GM23248 (cell line): ENCODE results near the gene PNPLA5. TPM values are rescaled to one million over a fixed set of nuclear protein-coding genes. Genes with fewer than 3 reads are reported as not detected.

Experiments
- DNase-seq: peaks from one replicate; pipeline ENCODE4 v3.0.0-alpha.2; 2015
- H2AFZ ChIP-seq: fragments of 200-600 bp; sonication (generic); 2 replicates; pipeline ENCODE4 v1.6.1; 2016; ENCODE audit warnings: antibody characterized with exemption
- H3F3A ChIP-seq: fragments of 200-600 bp; sonication (generic); 2 replicates; pipeline ENCODE4 v1.6.1; 2016; ENCODE audit warnings: mild to moderate bottlenecking, antibody characterized with exemption, mixed run types; ENCODE audit not compliant: insufficient read depth
- H3K27ac ChIP-seq: fragments of 200-600 bp; sonication (generic); 2 replicates; pipeline ENCODE4 v1.5.1; 2016; ENCODE audit warnings: mild to moderate bottlenecking
- H3K27me3 ChIP-seq: fragments of 200-600 bp; sonication (generic); replicated peaks from 2 replicates; pipeline ENCODE4 v1.6.1; 2016; ENCODE audit warnings: mild to moderate bottlenecking; ENCODE audit not compliant: insufficient read depth
- H3K36me3 ChIP-seq: fragments of 200-600 bp; sonication (generic); 2 replicates; pipeline ENCODE4 v1.6.1; 2016; ENCODE audit warnings: low read depth, mild to moderate bottlenecking
- H3K4me1 ChIP-seq: fragments of 200-600 bp; sonication (generic); 2 replicates; pipeline ENCODE4 v1.6.1; 2016; ENCODE audit warnings: mild to moderate bottlenecking; ENCODE audit not compliant: insufficient read depth
- H3K4me2 ChIP-seq: fragments of 200-600 bp; sonication (generic); one replicate; pipeline ENCODE4 v1.6.1; 2016; ENCODE audit warnings: mild to moderate bottlenecking; ENCODE audit not compliant: unreplicated experiment
- H3K4me3 ChIP-seq: fragments of 200-600 bp; sonication (generic); 2 replicates; pipeline ENCODE4 v1.5.1; 2016; ENCODE audit warnings: mild to moderate bottlenecking
- H3K79me2 ChIP-seq: fragments of 200-600 bp; sonication (generic); 2 replicates; pipeline ENCODE4 v1.6.1; 2016; ENCODE audit warnings: mild to moderate bottlenecking; ENCODE audit not compliant: insufficient read depth
- H3K9ac ChIP-seq: fragments of 200-600 bp; sonication (generic); 2 replicates; pipeline ENCODE4 v1.6.1; 2016; ENCODE audit warnings: mild to moderate bottlenecking
- H3K9me2 ChIP-seq: fragments of 200-600 bp; sonication (generic); 2 replicates; pipeline ENCODE4 v1.6.1; 2016; ENCODE audit warnings: mixed run types, mild to moderate bottlenecking, moderate library complexity; ENCODE audit not compliant: insufficient read depth
- H3K9me3 ChIP-seq: fragments of 200-600 bp; sonication (generic); one replicate; pipeline ENCODE4 v1.6.1; 2017; ENCODE audit warnings: low read depth
- H4K20me1 ChIP-seq: fragments of 200-600 bp; sonication (generic); 2 replicates; pipeline ENCODE4 v1.6.0; 2016; ENCODE audit not compliant: insufficient read depth
- EZH2 ChIP-seq: fragments of 200-600 bp; sonication (generic); IDR thresholded peaks from 2 replicates; pipeline ENCODE4 v1.6.1; 2018; ENCODE audit warnings: antibody characterized with exemption, mild to moderate bottlenecking; ENCODE audit not compliant: insufficient read depth, poor library complexity, severe bottlenecking
- EZH2phosphoT487 ChIP-seq: fragments of 200-600 bp; sonication (generic); IDR thresholded peaks from 2 replicates; pipeline ENCODE4 v1.6.1; 2018; ENCODE audit warnings: antibody characterized with exemption, moderate library complexity, mild to moderate bottlenecking, low read depth; ENCODE audit not compliant: insufficient read depth
- WGBS, 2 experiments: methylation state at CpG; one replicate each; pipeline ENCODE4 v1.1.6; 2015 to 2017; ENCODE audit warnings: low lambda C conversion rate in 2 of 2, low coverage in 1 of 2; ENCODE audit errors: missing lambda C conversion rate in 2 of 2; 5-methylcytosine and 5-hydroxymethylcytosine counted together
- in situ Hi-C: fragments of 300-500 bp; cut with MboI; formaldehyde crosslinking; loops from 2 replicates; pipeline ENCODE4 v1.15.0; 2020
- polyA plus RNA-seq: library from polyadenylated mRNA; unstranded; fragments of >200 nt; fragmentation: Nextera tagmentation; extraction: Ambion mirVana; gene quantifications from 2 replicates; pipeline ENCODE4 v1.2.1, GENCODE V29; 2016
- total RNA-seq: library from RNA; depleted of rRNA; stranded (reverse); fragments of >200 nt; shearing (Covaris generic); gene quantifications from 2 replicates; pipeline ENCODE4 v1.2.3, GENCODE V29; 2014

Gene PNPLA5
- total and polyA plus RNA-seq, 2 experiments from 2014 or later: not detected

DNA sequence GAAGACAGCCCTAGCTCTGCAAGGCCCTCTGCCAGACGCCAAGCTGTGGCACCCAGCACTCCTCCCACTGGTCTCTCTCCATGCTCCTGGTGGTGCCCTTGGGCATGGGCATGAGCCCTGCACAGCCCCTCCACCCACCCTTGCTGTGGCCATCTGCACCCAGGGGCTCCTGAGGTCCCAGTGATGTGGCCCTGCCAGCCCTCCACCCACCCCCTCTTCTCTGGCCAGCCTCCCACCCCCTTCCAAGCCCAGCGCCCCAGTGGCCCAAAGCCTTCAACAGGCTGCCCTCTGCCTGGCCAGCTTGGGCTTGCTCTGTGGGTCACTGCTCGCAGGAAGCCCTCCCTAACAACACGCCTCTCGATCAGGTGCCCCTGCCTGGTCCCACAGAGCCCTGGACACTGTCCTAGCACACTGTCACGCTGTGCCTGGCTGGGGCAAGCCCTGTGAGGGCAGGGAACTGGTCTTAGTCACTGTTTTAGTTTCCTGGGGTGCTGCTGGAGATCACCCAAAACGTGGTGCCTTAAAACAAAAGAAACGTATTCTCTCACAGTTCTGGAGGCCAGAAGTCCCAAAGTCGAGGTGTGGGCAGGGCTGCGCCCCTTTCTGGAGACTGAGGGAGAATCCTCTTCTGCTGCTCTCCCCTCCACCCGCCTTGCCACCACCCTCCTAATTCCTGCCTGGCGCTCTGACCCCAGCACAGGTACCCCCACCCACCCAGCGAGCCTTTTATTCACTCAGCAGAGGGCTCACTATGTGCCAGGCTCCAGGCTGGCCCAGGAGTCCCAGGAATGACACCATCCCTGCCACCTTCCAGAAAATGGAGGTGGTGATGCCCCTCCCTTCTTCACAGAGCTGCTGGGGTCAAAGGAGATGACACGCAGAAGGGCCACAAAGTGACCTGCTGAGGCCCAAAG, 44.2 kb downstream of the PNPLA5 start:
- no peak for TF ChIP-seq EZH2
- no peak for TF ChIP-seq EZH2phosphoT487
- whole genome bisulfite sequencing, 2 experiments: 47 to 55% methylated on average over 13 to 14 of the region's 14 CpGs
- H3K36me3 ChIP-seq: no peaks in the 10 kb centered on the region

GRCh38 chr22:43846966-43847365, 44.8 kb downstream of the PNPLA5 start:
- WGBS, 2 experiments: 61 to 64% methylated on average over 11 of the region's 11 CpGs
- H2AFZ ChIP-seq: no peak overlapping the region

More for the DNA sequence above, 44.2 kb downstream of the PNPLA5 start:
- Histone ChIP-seq H2AFZ (no peak overlapping the region), H3K4me3 (no peak overlapping the region), H3K9ac (no peak overlapping the region), H3K79me2 (no peaks in the 10 kb centered on the region), H3K27me3 (peaks cover 32% of the 10 kb centered on the region), H3K4me1 (no peaks in the 10 kb centered on the region), H3K9me3 (no peaks in the 10 kb centered on the region), H3K4me2 (no peak overlapping the region), H3K9me2 (no peaks in the 10 kb centered on the region), H3K27ac (no peak overlapping the region), H4K20me1 (no peaks in the 10 kb centered on the region), H3F3A (no peaks in the 10 kb centered on the region)
- in situ Hi-C loops: no loop called here
- DNase-seq: no peak

GRCh38 chr22:43845981-43846380, 45.8 kb downstream of the PNPLA5 start:
- no peak overlapping the region for H3K9ac ChIP-seq
- H3K9me2 ChIP-seq: no peaks in the 10 kb centered on the region
- peaks cover 15% of the 10 kb centered on the region for H3K27me3 ChIP-seq
- H3K4me1 ChIP-seq: no peaks in the 10 kb centered on the region
- WGBS, 2 experiments: 55 to 65% methylated on average over 11 of the region's 11 CpGs
- H4K20me1 ChIP-seq: no peaks in the 10 kb centered on the region
- no peak for DNase-seq
- H2AFZ ChIP-seq: no peak overlapping the region
- in situ Hi-C loops: no loop called here
- no peaks in the 10 kb centered on the region for H3K36me3 ChIP-seq
- no peaks in the 10 kb centered on the region for H3F3A ChIP-seq
- H3K79me2 ChIP-seq: no peaks in the 10 kb centered on the region
- H3K9me3 ChIP-seq: no peaks in the 10 kb centered on the region
- H3K4me3 ChIP-seq: no peak overlapping the region
- TF ChIP-seq EZH2: no peak
- no peak for TF ChIP-seq EZH2phosphoT487
- no peak overlapping the region for H3K4me2 ChIP-seq
- no peak overlapping the region for H3K27ac ChIP-seq

More at GRCh38 chr22:43846966-43847365, 44.8 kb downstream of the PNPLA5 start:
- in situ Hi-C loops: no loop called here
- Histone ChIP-seq H3K4me3 (no peak overlapping the region), H3K9ac (no peak overlapping the region), H3K36me3 (no peaks in the 10 kb centered on the region), H3K79me2 (no peaks in the 10 kb centered on the region), H3K27me3 (peaks cover 25% of the 10 kb centered on the region), H3K4me1 (no peaks in the 10 kb centered on the region), H3K9me2 (no peaks in the 10 kb centered on the region), H3K9me3 (no peaks in the 10 kb centered on the region), H4K20me1 (no peaks in the 10 kb centered on the region), H3K27ac (no peak overlapping the region), H3K4me2 (no peak overlapping the region), H3F3A (no peaks in the 10 kb centered on the region)
- TF ChIP-seq EZH2: no peak
- no peak for TF ChIP-seq EZH2phosphoT487
- no peak for DNase-seq

DNA sequence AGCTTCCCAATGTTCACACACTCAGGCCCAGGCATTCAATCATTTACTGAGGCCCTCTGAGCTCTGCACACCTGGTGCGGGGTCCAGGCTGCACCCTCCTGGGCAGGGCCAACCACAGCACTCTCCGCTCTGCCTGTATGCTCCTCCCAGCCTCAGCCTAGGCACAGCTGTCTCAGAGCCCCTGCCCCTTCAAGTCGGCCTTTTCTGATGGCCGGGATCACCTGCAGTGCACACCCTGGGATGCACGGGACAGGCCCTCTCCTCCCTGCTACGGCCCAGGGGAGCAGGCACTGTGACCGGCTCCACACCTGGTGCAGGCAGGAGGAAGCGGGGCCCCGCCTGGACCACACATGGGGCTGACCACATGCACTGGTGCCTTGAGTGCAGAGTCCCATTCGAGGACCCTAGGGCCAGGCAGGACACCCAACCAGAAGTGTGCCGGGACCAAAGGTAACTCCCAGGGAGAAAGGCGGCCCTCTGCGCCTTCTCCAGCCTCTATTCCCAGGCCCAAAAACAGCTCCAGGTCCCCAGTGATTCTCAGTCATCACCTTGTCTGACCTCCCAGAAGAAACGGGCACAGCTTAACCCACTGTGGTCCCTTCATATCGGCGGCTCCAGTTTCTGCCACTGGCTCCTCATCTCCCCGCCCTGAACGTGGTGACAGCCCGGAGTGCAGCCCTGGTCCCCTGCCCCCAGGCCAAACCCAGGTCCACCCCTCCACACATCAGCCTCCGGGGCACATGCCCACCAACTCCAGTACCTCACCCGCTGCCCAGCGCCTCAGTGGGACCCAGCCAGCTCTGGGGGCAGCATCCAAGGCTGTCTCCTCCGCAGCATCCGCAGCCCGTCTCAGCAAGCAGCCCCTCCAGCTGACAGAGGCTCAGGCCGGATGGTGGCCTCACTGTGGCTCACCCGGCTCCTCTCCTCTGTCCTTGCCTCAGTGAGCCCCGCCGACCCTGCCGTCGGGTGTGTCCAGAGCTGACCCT, 47.0 kb downstream of the PNPLA5 start:
- Histone ChIP-seq H3K27ac (no peak overlapping the region), H3K27me3 (0 out of 2 replicates have a peak, but pooled peaks cover 4% of the 10 kb centered on the region), H3F3A (no peaks in the 10 kb centered on the region), H3K4me2 (no peak overlapping the region), H2AFZ (no peak overlapping the region), H3K4me1 (no peaks in the 10 kb centered on the region), H3K9me2 (no peaks in the 10 kb centered on the region), H3K9ac (no peak overlapping the region), H3K36me3 (no peaks in the 10 kb centered on the region), H3K9me3 (no peaks in the 10 kb centered on the region), H3K4me3 (no peak overlapping the region), H4K20me1 (no peaks in the 10 kb centered on the region), H3K79me2 (no peaks in the 10 kb centered on the region)
- WGBS, 2 experiments: 67 to 69% methylated on average over 31 of the region's 31 CpGs
- no peak for TF ChIP-seq EZH2
- TF ChIP-seq EZH2phosphoT487: no peak
- in situ Hi-C loops: no loop called here
- DNase-seq: no peak
